ENCODE measurements around the gene NEK5.

DNA sequence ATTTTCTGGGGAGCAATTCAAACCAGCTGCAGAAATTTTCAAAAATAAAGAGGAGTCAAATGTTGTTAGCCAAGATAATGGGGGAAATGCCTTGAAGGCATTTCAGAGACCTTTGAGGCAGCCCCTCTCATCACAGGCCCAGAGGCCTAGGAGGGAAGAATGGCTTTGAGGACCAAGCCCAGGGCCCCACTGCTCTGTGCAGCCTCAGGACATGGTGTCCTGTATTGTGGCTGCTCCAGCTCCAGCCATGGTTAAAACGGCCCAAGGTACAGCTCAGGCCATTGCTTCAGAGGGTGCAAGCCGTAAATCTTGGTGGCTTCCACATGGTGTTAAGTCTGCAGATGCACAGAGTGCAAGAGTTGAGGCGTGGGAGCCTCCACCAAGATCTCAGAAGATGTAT lies 32.1 kb downstream of the NEK5 start:
- TF ChIP-seq, protein P1, sequence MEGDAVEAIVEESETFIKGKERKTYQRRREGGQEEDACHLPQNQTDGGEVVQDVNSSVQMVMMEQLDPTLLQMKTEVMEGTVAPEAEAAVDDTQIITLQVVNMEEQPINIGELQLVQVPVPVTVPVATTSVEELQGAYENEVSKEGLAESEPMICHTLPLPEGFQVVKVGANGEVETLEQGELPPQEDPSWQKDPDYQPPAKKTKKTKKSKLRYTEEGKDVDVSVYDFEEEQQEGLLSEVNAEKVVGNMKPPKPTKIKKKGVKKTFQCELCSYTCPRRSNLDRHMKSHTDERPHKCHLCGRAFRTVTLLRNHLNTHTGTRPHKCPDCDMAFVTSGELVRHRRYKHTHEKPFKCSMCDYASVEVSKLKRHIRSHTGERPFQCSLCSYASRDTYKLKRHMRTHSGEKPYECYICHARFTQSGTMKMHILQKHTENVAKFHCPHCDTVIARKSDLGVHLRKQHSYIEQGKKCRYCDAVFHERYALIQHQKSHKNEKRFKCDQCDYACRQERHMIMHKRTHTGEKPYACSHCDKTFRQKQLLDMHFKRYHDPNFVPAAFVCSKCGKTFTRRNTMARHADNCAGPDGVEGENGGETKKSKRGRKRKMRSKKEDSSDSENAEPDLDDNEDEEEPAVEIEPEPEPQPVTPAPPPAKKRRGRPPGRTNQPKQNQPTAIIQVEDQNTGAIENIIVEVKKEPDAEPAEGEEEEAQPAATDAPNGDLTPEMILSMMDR (IDR thresholded peaks at IDR 0.05), result no peak
- TF ChIP-seq POLR2A (IDR thresholded peaks at IDR 0.05), result no peak
- TF ChIP-seq POLR2AphosphoS5 (IDR thresholded peaks at IDR 0.05), result no peak

All from prostate gland (tissue), 2 donors.